HepG2 (cell line): Measurements from ENCODE around the gene COPS7B. TPM values are rescaled to one million over a fixed set of nuclear protein-coding genes. Genes with fewer than 3 reads are reported as not detected.

Source experiments
- ATAC-seq: fragments of 200-7000 bp; cut with Tn5 transposase; 3 replicates; pipeline ENCODE4 v1.9.1; 2020; ENCODE audit warnings: mild to moderate bottlenecking, moderate library complexity
- BruUV-seq: library from RNA; stranded (reverse); fragments of 400-500 nt; replicated peaks from 2 replicates; lab custom pipeline; 2021; lab: Mats Ljungman, UMichigan
- CTCF ChIA-PET: fragments of 300-600 bp; formaldehyde crosslinking; extraction: SDS; loops from one replicate; lab custom pipeline; 2021; ENCODE audit warnings: low total read pairs, inconsistent platforms, low intra/inter-chr PET ratio; lab: Yijun Ruan, JAX
- POLR2A ChIA-PET: fragments of 350-600 bp; sonication (Branson Sonifier 250); formaldehyde crosslinking; loops from one replicate; lab custom pipeline; 2020; ENCODE audit warnings: antibody characterized with exemption, inconsistent platforms; lab: Yijun Ruan, JAX
- DNase-seq: peaks from one replicate; pipeline ENCODE4 v3.0.0-alpha.2; 2015; ENCODE audit warnings: low spot score
- FAIRE-seq: peaks from 3 replicates; lab custom pipeline; 2011; peaks lifted over from hg19 to GRCh38; lab: Jason Lieb, UNC
- H2AFZ ChIP-seq: one replicate; pipeline ENCODE4 v1.6.1; 2011; ENCODE audit warnings: low read length, inconsistent platforms
- H3K27ac ChIP-seq: fragments of 300-600 bp; 3 replicates; pipeline ENCODE4 v1.8.0; 2011; ENCODE audit warnings: mixed run types, mild to moderate bottlenecking, mixed read lengths, low read length, inconsistent platforms; ENCODE audit not compliant: insufficient read depth; ENCODE audit errors: extremely low read length
- H3K27me3 ChIP-seq, 2 experiments: fragments of 200-600 bp in 1 of 2; 2 replicates in 1 of 2; 3 replicates in 1 of 2; pipeline versions ENCODE4 v1.6.0 to v1.8.0; 2011; ENCODE audit warnings: low read length in 2 of 2, mild to moderate bottlenecking in 2 of 2, moderate library complexity in 2 of 2, inconsistent platforms in 1 of 2; ENCODE audit not compliant: insufficient read depth in 2 of 2, control insufficient read depth in 1 of 2
- H3K36me3 ChIP-seq, 2 experiments: fragments of 200-600 bp in 1 of 2; replicated peaks in 1 of 2; 2 replicates in 1 of 2; 3 replicates in 1 of 2; pipeline versions ENCODE4 v1.5.1 to v1.8.0; 2011; ENCODE audit warnings: low read length in 2 of 2, inconsistent platforms in 1 of 2; ENCODE audit not compliant: insufficient read depth in 2 of 2, control insufficient read depth in 1 of 2
- H3K4me1 ChIP-seq: 2 replicates; pipeline ENCODE4 v1.5.1; 2012; ENCODE audit warnings: low read length, inconsistent platforms; ENCODE audit not compliant: insufficient read depth
- H3K4me2 ChIP-seq: 2 replicates; pipeline ENCODE4 v1.6.0; 2011; ENCODE audit warnings: low read depth, low read length, inconsistent platforms
- H3K4me3 ChIP-seq, 3 experiments: fragments of 200-600 bp in 1 of 3; sonication (generic), shearing (Covaris generic) in 1 of 3; replicated peaks in 1 of 3; 2 replicates each; pipeline ENCODE4 v1.5.1; 2011 to 2016; ENCODE audit warnings: low read length in 3 of 3, inconsistent platforms in 2 of 3, low read depth in 2 of 3, mild to moderate bottlenecking in 2 of 3, control low read depth in 1 of 3, mixed read lengths in 1 of 3; ENCODE audit not compliant: insufficient read depth in 1 of 3
- H3K79me2 ChIP-seq: one replicate; pipeline ENCODE4 v1.6.1; 2011; ENCODE audit warnings: low read length, inconsistent platforms; ENCODE audit not compliant: insufficient read depth
- H3K9ac ChIP-seq: 2 replicates; pipeline ENCODE4 v1.6.0; 2011; ENCODE audit warnings: mild to moderate bottlenecking, low read depth, low read length, inconsistent platforms; ENCODE audit not compliant: insufficient read depth
- H3K9me3 ChIP-seq: 2 replicates; pipeline ENCODE4 v1.5.1; 2012; ENCODE audit warnings: mild to moderate bottlenecking, low read length
- H4K20me1 ChIP-seq: 2 replicates; pipeline ENCODE4 v1.6.0; 2011; ENCODE audit warnings: inconsistent platforms, mild to moderate bottlenecking, low read length, moderate library complexity; ENCODE audit not compliant: insufficient read depth
- FOXA3 ChIP-seq: IDR thresholded peaks from 2 replicates; pipeline ENCODE4 v1.6.1; 2016; ENCODE audit warnings: missing genetic modification reagents, missing compliant biosample characterization
- GFI1 ChIP-seq: sonication (generic); formaldehyde crosslinking; IDR thresholded peaks from 2 replicates; pipeline ENCODE4 v1.5.0; 2020; ENCODE audit warnings: missing genetic modification reagents, mild to moderate bottlenecking, borderline replicate concordance
- SMAD1 ChIP-seq: sonication (generic); formaldehyde crosslinking; IDR thresholded peaks from 2 replicates; pipeline ENCODE4 v1.4.0; 2020; ENCODE audit warnings: missing genetic modification reagents, low read depth, mild to moderate bottlenecking, borderline replicate concordance
- ZNF816 ChIP-seq: sonication (generic); formaldehyde crosslinking; IDR thresholded peaks from 2 replicates; pipeline ENCODE4 v1.8.0; 2022; ENCODE audit warnings: missing genetic modification reagents, mild to moderate bottlenecking, borderline replicate concordance
- ZSCAN12 ChIP-seq: sonication (generic); formaldehyde crosslinking; IDR thresholded peaks from 2 replicates; pipeline ENCODE4 v1.9.0; 2021; ENCODE audit warnings: mild to moderate bottlenecking, missing genetic modification reagents
- WGBS: methylation state at CpG from one replicate; pipeline ENCODE4 v1.1.6; 2017; ENCODE audit warnings: low lambda C conversion rate; 5-methylcytosine and 5-hydroxymethylcytosine counted together
- in situ Hi-C: cut with HindIII; loops from 2 replicates; pipeline ENCODE4 v1.10.0; 2017; ENCODE audit warnings: low pct_unique_long_range_greater_than_20kb; ENCODE audit not compliant: extremely low pct_ligation_motif_present
- intact Hi-C: fragments of 100-400 bp; cut with micrococcal nuclease; formaldehyde crosslinking; loops from one replicate; pipeline ENCODE4 v1.10.0; 2022; ENCODE audit not compliant: unreplicated experiment
- polyA plus RNA-seq, 8 experiments: library from polyadenylated mRNA; depleted of rRNA in 3 of 8; stranded (reverse) in 7 of 8; unstranded in 1 of 8; fragments of >200 nt; fragmentation: Illumina TruSeq in 4 of 8; extraction: Trizol in 4 of 8; gene quantifications; 2 replicates each; pipeline versions ENCODE4 v1.2.1 to v1.2.3, GENCODE V29; 2011 to 2016; ENCODE audit warnings: low read depth in 4 of 8, missing spikeins in 1 of 8, mixed read lengths in 1 of 8; ENCODE audit not compliant: insufficient read depth in 1 of 8
- total RNA-seq, 5 experiments: library from RNA; depleted of rRNA; stranded (reverse); fragments of >200 nt; fragmentation: Illumina TruSeq; extraction: Trizol; gene quantifications; 2 replicates each; pipeline ENCODE4 v1.2.3, GENCODE V29; 2016; ENCODE audit warnings: low read depth in 1 of 5
- TF ChIP-seq, protein P1 (sequence below): sonication (generic); formaldehyde crosslinking; IDR thresholded peaks from 2 replicates; pipeline ENCODE4 v1.8.0; 2022; ENCODE audit warnings: missing genetic modification reagents, mild to moderate bottlenecking, inconsistent platforms, borderline replicate concordance
- TF ChIP-seq, protein P2 (sequence below): sonication (generic); formaldehyde crosslinking; IDR thresholded peaks from 2 replicates; pipeline ENCODE4 v1.8.1; 2023; ENCODE audit warnings: missing genetic modification reagents, mild to moderate bottlenecking, borderline replicate concordance
- TF ChIP-seq, protein P3 (sequence below): sonication (generic); formaldehyde crosslinking; conservative IDR thresholded peaks from 2 replicates; pipeline ENCODE4 v1.5.0; 2020; ENCODE audit warnings: missing genetic modification reagents
- TF ChIP-seq, protein P4 (sequence below): sonication (generic); formaldehyde crosslinking; conservative IDR thresholded peaks from 2 replicates; pipeline ENCODE4 v1.4.0; 2020; ENCODE audit warnings: mild to moderate bottlenecking, missing genetic modification reagents, moderate library complexity

Gene COPS7B
- total and polyA plus RNA-seq, 2 of the 13 experiments (the other 11 are each of a cell fraction or from before 2014, with no cell fraction given): 30.6 to 62.7 TPM

DNA sequence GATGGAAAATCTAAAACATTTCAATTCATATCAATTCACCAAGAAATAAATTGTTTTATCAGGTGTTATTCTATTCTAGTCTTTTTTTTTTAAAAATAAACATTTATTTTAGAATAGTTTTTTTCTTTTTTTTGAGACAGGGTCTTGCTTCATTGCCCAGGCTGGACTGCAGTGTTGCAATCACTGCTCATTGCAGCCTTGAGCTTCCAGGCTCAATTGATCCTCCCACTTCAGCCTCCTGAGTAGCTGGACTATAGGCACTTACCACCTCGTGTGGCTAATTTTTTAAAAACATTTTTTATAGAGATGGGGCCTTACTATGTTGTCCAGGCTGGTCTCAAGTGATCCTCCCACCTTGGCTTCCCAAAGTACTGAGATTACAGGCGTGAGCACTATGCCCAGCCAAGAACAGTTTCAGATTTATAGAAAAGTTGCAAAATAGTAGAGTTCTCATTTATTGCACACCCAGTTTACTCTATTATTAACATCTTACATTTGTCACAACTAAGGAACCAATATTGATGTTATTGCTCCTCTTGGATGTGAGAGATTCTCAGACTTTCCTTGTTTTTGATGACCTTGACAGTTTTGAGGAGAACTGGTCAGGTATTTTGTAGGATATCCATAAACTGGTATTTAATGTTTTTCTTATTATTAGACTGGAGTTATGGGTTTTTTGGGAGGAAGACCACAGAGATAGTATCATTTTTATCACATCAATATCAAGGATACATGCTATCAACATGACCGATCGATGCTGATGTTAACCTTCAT lies 35.0 kb upstream of the COPS7B start (continued):
- no peak for TF ChIP-seq SMAD1 (CRISPR knock-in tag)

DNA sequence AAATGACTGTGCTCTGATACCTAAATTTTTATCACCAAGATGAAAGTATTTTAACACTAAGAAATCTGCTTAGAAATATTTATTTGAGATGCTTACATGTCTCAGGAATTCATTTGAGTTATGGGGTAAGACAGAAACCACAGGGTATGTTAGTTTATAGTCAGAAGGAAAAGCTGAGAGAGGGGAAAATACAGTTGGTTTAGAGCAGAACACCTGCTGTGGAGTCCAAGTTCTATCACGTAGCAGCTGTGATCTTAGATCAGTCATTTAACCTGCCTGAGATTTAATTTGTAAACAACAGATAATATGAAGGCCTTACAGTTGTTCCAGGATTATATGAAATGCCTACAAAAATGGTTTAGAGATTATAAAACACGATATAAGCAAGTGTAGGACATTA lies 34.2 kb upstream of the COPS7B start:
- peaks cover 11% of the 10 kb centered on the region for H3K4me1 ChIP-seq
- TF ChIP-seq, protein P1, sequence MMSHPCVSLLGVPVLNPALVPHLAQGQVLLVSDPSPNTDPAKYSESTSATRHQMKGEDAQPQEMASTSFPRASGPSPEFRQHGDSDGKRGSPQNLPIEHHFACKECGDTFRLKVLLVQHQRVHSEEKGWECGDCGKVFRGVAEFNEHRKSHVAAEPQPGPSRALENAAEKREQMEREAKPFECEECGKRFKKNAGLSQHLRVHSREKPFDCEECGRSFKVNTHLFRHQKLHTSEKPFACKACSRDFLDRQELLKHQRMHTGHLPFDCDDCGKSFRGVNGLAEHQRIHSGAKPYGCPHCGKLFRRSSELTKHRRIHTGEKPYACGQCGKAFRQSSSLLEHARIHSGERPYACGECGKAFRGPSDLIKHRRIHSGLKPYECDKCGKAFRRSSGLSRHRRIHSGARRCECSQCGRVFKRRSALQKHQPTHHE (CRISPR knock-in tag): no peak
- no peak for TF ChIP-seq GFI1 (CRISPR knock-in tag)
- no peak for TF ChIP-seq FOXA3 (CRISPR knock-in tag)
- TF ChIP-seq, protein P2, sequence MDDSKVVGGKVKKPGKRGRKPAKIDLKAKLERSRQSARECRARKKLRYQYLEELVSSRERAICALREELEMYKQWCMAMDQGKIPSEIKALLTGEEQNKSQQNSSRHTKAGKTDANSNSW (CRISPR knock-in tag): no peak
- no peak for TF ChIP-seq ZSCAN12 (CRISPR knock-in tag)
- no peak for TF ChIP-seq ZNF816 (CRISPR knock-in tag)
- TF ChIP-seq, protein P3, sequence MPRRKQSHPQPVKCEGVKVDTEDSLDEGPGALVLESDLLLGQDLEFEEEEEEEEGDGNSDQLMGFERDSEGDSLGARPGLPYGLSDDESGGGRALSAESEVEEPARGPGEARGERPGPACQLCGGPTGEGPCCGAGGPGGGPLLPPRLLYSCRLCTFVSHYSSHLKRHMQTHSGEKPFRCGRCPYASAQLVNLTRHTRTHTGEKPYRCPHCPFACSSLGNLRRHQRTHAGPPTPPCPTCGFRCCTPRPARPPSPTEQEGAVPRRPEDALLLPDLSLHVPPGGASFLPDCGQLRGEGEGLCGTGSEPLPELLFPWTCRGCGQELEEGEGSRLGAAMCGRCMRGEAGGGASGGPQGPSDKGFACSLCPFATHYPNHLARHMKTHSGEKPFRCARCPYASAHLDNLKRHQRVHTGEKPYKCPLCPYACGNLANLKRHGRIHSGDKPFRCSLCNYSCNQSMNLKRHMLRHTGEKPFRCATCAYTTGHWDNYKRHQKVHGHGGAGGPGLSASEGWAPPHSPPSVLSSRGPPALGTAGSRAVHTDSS (CRISPR knock-in tag): no peak
- TF ChIP-seq, protein P4, sequence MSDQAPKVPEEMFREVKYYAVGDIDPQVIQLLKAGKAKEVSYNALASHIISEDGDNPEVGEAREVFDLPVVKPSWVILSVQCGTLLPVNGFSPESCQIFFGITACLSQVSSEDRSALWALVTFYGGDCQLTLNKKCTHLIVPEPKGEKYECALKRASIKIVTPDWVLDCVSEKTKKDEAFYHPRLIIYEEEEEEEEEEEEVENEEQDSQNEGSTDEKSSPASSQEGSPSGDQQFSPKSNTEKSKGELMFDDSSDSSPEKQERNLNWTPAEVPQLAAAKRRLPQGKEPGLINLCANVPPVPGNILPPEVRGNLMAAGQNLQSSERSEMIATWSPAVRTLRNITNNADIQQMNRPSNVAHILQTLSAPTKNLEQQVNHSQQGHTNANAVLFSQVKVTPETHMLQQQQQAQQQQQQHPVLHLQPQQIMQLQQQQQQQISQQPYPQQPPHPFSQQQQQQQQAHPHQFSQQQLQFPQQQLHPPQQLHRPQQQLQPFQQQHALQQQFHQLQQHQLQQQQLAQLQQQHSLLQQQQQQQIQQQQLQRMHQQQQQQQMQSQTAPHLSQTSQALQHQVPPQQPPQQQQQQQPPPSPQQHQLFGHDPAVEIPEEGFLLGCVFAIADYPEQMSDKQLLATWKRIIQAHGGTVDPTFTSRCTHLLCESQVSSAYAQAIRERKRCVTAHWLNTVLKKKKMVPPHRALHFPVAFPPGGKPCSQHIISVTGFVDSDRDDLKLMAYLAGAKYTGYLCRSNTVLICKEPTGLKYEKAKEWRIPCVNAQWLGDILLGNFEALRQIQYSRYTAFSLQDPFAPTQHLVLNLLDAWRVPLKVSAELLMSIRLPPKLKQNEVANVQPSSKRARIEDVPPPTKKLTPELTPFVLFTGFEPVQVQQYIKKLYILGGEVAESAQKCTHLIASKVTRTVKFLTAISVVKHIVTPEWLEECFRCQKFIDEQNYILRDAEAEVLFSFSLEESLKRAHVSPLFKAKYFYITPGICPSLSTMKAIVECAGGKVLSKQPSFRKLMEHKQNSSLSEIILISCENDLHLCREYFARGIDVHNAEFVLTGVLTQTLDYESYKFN (CRISPR knock-in tag): no peak
- no TSS peak for BruUV-seq
- H2AFZ ChIP-seq: no peak overlapping the region
- peaks cover 0 to 3% of the 10 kb centered on the region in 2 experiments; a peak in 1 of 5 replicates for H3K27me3 ChIP-seq
- no peak overlapping the region for H3K4me2 ChIP-seq
- H3K9me3 ChIP-seq: no peaks in the 10 kb centered on the region
- POLR2A ChIA-PET: no interaction called here
- no peak overlapping the region for H3K27ac ChIP-seq
- H3K36me3 ChIP-seq: no peaks in the 10 kb centered on the region
- H4K20me1 ChIP-seq: no peaks in the 10 kb centered on the region
- no peaks in the 10 kb centered on the region for H3K79me2 ChIP-seq
- CTCF ChIA-PET: no interaction called here
- intact Hi-C loops: no loop called here
- no peak for DNase-seq
- H3K9ac ChIP-seq: no peak overlapping the region
- H3K4me3 ChIP-seq: no peak overlapping the region
- in situ Hi-C loops: no loop called here
- WGBS: 35% methylated on average over 2 of the region's 2 CpGs
- no peak for FAIRE-seq
- ATAC-seq: no peak
